ENCODE data around the gene RPS18. TPM values are rescaled to one million over a fixed set of nuclear protein-coding genes. Genes with fewer than 3 reads are reported as not detected.
"Not testable (repeated sequence)": the region's sequence is repeated elsewhere in the genome, so short reads cannot be mapped to it uniquely, and the experiment has no call there.

Gene RPS18
- total RNA-seq, 1 donor from 2014 or later = 3,212 TPM

- intact Hi-C loops (cut with micrococcal nuclease) = no loop called here
- peaks cover 4% of the 10 kb centered on the region for H3K27me3 Mint-ChIP-seq
- peaks cover 34% of the 10 kb centered on the region for H3K36me3 Mint-ChIP-seq (ENCODE audit: low read depth)
- no peaks in the 10 kb centered on the region for H3K9me3 Mint-ChIP-seq
- H3K27ac Mint-ChIP-seq = peak overlapping the region; percentile 94
- H3K4me3 Mint-ChIP-seq = peak overlapping the region; percentile 91
- H3K4me1 Mint-ChIP-seq = peaks cover 34% of the 10 kb centered on the region
- no peak for DNase-seq
Measured at GRCh38 chr6:33250731-33251130, 21.1 kb upstream of the RPS18 start.

DNA sequence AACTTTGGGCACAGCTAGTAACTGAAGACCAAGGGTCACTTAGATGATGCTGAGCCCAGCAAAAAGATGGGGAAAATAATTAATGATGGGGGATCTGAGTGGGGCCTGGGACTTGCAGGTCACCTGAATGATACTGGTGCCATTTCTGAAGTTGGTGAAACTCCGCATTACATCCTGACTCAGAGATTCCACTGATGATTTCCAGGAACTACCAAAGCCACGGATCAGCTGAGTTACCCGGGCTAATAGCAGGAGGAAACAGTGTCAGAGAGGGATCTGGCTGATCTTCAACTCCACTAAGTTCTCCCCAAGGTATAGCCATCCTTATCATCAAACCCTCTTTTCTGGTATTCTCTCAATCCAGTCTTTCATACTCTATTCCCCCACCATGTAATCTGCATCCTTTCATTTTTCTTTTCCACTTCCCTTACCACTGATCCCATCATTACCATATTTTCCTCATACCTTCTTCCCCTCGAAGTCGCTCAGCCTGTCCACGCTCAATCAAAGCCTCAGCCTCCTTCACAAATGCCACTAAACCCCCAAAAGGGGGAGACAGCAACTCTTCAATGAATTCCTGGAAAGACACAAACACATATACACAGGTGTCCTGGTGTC lies 20.4 kb upstream of the RPS18 start:
- intact Hi-C loops (cut with micrococcal nuclease) = no loop called here
- H3K27ac Mint-ChIP-seq = peak overlapping the region; percentile 55
- peaks cover 35% of the 10 kb centered on the region for H3K36me3 Mint-ChIP-seq (ENCODE audit: low read depth)
- H3K4me1 Mint-ChIP-seq = peaks cover 34% of the 10 kb centered on the region
- peaks cover 3% of the 10 kb centered on the region for H3K27me3 Mint-ChIP-seq
- no peaks in the 10 kb centered on the region for H3K9me3 Mint-ChIP-seq
- no peak for DNase-seq
- H3K4me3 Mint-ChIP-seq = peak overlapping the region; percentile 35

- Mint-ChIP-seq H3K36me3 (ENCODE audit: low read depth) (peaks cover 37% of the 10 kb centered on the region), H3K4me1 (peaks cover 34% of the 10 kb centered on the region), H3K27ac (no peak overlapping the region), H3K27me3 (no peaks in the 10 kb centered on the region), H3K4me3 (no peak overlapping the region), H3K9me3 (no peaks in the 10 kb centered on the region)
- no peak for DNase-seq
- intact Hi-C loops (cut with micrococcal nuclease) = no loop called here
Measured at GRCh38 chr6:33252759-33253158, 19.1 kb upstream of the RPS18 start.

GRCh38 chr6:33254591-33254990 lies 17.3 kb upstream of the RPS18 start:
- H3K36me3 Mint-ChIP-seq (ENCODE audit: low read depth) = peaks cover 42% of the 10 kb centered on the region

DNA sequence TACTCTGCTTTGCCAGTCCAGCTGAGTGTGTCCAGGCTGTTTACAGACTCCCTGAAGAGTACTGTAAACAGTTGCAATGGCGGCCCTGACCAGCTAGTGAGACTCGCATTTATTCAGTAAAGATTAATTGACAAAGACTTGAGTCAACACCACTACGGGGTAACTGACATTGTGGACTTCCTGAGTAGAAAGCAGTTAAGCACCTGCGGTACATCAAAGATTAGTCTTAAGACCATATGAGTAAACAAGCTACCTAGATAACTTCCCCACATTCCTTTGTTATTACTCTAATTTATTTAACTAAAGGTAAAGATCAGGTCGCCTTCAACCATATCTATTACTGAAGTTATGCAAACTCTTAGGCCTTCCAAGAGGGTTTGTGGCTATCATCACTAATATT lies 12.8 kb upstream of the RPS18 start:
- no peak overlapping the region for H3K27ac Mint-ChIP-seq
- H3K4me1 Mint-ChIP-seq = no peaks in the 10 kb centered on the region
- intact Hi-C loops (cut with micrococcal nuclease) = no loop called here
- no peaks in the 10 kb centered on the region for H3K27me3 Mint-ChIP-seq
- no peaks in the 10 kb centered on the region for H3K9me3 Mint-ChIP-seq
- H3K4me3 Mint-ChIP-seq = no peak overlapping the region
- peaks cover 46% of the 10 kb centered on the region for H3K36me3 Mint-ChIP-seq (ENCODE audit: low read depth)
- DNase-seq = no peak

More at GRCh38 chr6:33254591-33254990, 17.3 kb upstream of the RPS18 start:
- H3K4me3 Mint-ChIP-seq = no peak overlapping the region
- intact Hi-C loops (cut with micrococcal nuclease) = no loop called here
- H3K27ac Mint-ChIP-seq = no peak overlapping the region
- no peaks in the 10 kb centered on the region for H3K9me3 Mint-ChIP-seq
- no peaks in the 10 kb centered on the region for H3K27me3 Mint-ChIP-seq
- H3K4me1 Mint-ChIP-seq = peaks cover 23% of the 10 kb centered on the region
- DNase-seq = no peak

DNA sequence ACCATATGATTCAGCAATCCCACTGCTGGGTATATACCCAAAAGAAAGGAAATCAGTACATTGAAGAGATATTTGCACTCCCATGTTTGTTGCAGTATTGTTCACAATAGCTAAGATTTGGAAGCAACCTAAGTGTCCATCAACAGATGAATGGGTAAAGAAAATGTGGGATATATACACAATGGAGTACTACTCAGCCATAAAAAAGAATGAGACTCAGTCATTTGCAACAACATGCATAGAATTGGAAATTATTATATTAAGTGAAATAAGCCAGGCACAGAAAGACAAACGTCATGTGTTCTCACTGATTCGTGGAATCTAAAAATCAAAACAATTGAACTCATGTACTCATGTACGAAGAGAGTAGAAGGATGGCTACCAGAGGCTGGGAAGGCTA lies 9.4 kb upstream of the RPS18 start:
- H3K9me3 Mint-ChIP-seq; H3K27ac Mint-ChIP-seq; H3K4me3 Mint-ChIP-seq; DNase-seq; H3K4me1 Mint-ChIP-seq; intact Hi-C loops (cut with micrococcal nuclease); H3K27me3 Mint-ChIP-seq: not testable (repeated sequence)
- H3K36me3 Mint-ChIP-seq (ENCODE audit: low read depth) = peaks cover 69% of the 10 kb centered on the region

DNA sequence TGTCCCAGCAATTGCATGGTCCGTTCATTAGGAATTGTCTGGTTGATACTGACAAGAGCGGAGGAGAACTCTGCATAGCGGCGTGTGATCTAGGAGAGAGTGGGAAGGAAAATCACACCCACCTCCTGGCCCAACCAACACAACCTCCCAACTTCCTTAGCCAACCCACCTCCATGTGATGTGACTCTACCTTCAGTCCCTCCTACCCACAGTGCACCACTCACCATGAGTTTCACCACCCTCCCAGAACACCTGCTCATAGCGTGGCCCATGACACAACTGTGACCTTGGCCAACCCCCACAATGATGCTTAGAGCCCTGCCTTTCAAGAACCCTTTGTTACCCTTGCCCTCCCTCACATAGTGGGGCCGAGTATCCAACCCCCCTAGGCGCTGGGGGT lies 7.9 kb upstream of the RPS18 start:
- no peak for DNase-seq
- H3K4me3 Mint-ChIP-seq = no peak overlapping the region
- H3K9me3 Mint-ChIP-seq = no peaks in the 10 kb centered on the region
- H3K4me1 Mint-ChIP-seq = peaks cover 3% of the 10 kb centered on the region
- H3K27ac Mint-ChIP-seq = no peak overlapping the region
- intact Hi-C loops (cut with micrococcal nuclease) = no loop called here
- H3K36me3 Mint-ChIP-seq (ENCODE audit: low read depth) = peaks cover 74% of the 10 kb centered on the region
- no peaks in the 10 kb centered on the region for H3K27me3 Mint-ChIP-seq

- H3K4me1 Mint-ChIP-seq = peaks cover 48% of the 10 kb centered on the region
- peak overlapping the region; percentile 94 for H3K4me3 Mint-ChIP-seq
- DNase-seq = no peak
- peak overlapping the region; percentile 98 for H3K27ac Mint-ChIP-seq
- intact Hi-C loops (cut with micrococcal nuclease) = loop anchor here (1.0 to 10.0 kb wide), 9 partner anchors 18 to 1408 kb away; partner anchors contain the start of genes CUTA, NEU1, PFDN6 and PHF1
- no peaks in the 10 kb centered on the region for H3K9me3 Mint-ChIP-seq
- no peaks in the 10 kb centered on the region for H3K27me3 Mint-ChIP-seq
- H3K36me3 Mint-ChIP-seq (ENCODE audit: low read depth) = peaks cover 80% of the 10 kb centered on the region
Measured at GRCh38 chr6:33271117-33271467, 783 bp upstream of the RPS18 start.

DNA sequence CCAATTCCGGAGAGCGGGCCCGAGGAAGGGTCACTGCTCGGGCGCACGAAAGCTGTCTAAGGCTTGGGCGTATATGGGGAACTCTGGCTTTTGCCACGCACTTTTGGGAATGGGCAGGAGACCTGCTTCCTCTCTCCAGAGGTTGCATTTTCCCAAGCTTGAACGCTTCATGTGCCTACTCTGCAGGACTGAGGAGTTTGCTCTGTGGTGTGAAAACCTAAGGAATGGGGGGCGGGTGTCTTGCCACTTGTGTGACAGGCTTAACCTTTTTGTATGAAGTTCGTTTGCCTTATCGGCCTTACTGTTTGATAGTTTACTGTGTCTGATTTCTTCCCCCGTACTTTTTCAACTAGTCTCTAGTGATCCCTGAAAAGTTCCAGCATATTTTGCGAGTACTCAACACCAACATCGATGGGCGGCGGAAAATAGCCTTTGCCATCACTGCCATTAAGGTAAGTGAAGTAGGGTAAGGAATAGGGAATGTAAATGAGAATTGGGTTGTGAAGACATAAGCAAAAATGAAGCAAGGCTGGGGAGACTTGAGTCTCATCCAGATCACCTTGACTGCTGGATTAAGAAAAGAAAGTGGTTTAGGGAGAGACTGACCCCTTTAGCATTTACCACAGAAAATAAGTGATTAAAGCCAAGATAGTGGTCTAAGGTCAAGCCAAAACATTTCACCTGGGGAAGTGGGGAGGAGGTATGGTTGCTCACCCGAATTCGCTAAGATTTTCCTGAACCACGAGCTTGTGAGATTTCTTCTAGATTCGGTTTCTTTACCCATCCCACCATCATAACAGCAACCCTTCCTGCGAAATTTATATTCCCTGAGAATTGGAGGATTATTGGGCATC lies 627 bp downstream of the RPS18 start:
- peak overlapping the region; percentile 94 for H3K4me3 Mint-ChIP-seq
- H3K9me3 Mint-ChIP-seq = no peaks in the 10 kb centered on the region
- peaks cover 78% of the 10 kb centered on the region for H3K36me3 Mint-ChIP-seq (ENCODE audit: low read depth)
- H3K27ac Mint-ChIP-seq = peak overlapping the region; percentile 98
- H3K4me1 Mint-ChIP-seq = peaks cover 58% of the 10 kb centered on the region
- DNase-seq = no peak
- intact Hi-C loops (cut with micrococcal nuclease) = loop anchor here (10.0 kb wide), 2 partner anchors 142 to 428 kb away; partner anchors contain the start of genes CUTA, PHF1 and PSMB8
- no peaks in the 10 kb centered on the region for H3K27me3 Mint-ChIP-seq

DNA sequence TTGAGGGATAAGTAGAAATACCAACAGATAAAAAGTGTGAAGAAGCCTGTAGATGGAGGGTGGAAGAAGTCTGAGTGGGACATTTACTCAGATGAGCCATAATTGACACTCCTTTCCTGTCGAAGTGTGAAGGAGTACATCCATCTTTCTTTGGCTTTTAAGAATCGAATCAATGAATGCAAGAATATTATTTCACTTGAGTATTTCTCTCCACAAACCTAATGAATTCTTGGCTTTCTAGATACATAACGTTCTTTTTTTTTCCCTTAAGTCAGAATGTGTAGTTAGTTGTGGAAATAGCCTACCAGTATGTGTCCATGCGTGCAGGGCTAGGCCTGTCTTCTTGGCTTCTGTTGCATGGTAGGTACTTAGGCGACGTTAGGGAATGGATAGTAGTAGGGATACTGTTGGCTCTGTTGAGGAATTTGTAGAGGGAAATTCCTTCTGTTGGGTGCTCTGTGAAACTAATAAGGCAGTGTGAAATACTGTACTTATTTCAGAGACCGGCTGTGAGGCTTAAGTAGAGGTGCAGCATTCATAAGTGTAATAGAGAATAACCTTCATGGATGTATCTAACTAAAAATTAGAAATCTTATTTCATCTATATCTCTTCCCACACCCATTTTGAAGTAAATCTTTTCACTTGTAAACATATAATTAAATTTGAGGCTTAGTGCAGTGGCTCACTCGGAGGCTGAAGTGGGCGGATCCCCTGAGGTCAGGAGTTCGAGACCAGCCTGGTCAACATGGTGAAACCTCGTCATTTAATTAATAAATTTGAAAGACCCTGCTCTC lies 1.5 kb downstream of the RPS18 start:
- Mint-ChIP-seq H3K27me3 (no peaks in the 10 kb centered on the region), H3K36me3 (ENCODE audit: low read depth) (peaks cover 75% of the 10 kb centered on the region), H3K4me3 (peak overlapping the region; percentile 94), H3K27ac (peak overlapping the region; percentile 98), H3K4me1 (peaks cover 64% of the 10 kb centered on the region), H3K9me3 (no peaks in the 10 kb centered on the region)
- intact Hi-C loops (cut with micrococcal nuclease) = loop anchor here (10.0 kb wide), 2 partner anchors 141 to 429 kb away; partner anchors contain the start of genes CUTA, PHF1 and PSMB8
- DNase-seq = no peak

DNA sequence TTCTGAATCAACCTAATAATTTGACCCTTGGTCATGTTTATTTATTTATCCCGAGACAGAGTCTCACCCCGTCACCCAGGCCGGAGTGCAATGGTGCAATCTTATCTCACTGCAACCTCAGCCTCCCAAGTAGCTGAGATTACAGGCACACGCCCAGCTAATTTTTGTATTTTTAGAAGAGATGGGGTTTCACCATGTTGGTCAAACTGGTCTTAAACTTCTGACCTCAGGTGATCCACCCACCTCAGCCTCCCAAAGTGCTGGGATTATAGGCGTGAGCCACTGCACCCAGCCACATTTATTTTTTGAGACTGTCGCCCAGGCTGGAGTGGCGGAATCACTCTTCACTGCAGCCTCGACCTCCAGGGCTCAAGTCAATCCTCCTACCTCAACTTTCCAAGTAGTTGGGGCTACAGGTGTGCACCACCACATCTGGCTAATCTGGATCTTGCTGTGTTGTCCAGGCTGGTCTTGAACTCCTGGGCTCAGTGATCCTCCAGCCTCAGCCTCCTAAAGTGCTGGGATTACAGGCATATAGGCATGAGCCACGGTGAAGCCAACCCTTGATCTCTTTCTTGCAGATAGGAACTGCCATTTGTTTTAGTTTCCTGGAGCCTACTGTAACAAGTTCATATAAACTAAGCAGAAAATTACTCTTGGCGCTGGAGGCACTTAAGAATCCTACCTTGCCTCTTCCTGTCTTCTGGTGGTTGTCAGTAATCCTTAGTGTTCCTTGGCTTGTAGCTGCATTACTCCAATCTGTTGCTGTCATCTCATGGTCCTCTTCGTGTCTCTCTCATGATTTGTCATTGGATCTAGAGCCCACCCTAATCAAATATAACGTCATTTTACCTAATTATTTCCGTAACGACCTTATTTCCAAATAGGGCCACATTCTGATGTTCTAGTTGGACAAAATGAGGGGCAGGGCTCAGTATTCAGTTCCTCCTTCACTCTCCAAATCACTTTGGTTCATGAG lies 2.3 kb downstream of the RPS18 start:
- no peaks in the 10 kb centered on the region for H3K9me3 Mint-ChIP-seq
- intact Hi-C loops (cut with micrococcal nuclease) = loop anchor here (10.0 kb wide), 2 partner anchors 141 to 429 kb away; partner anchors contain the start of genes CUTA, PHF1 and PSMB8
- peak overlapping the region; percentile 94 for H3K4me3 Mint-ChIP-seq
- H3K27ac Mint-ChIP-seq = peak overlapping the region; percentile 82
- H3K4me1 Mint-ChIP-seq = peaks cover 67% of the 10 kb centered on the region
- peaks cover 74% of the 10 kb centered on the region for H3K36me3 Mint-ChIP-seq (ENCODE audit: low read depth)
- H3K27me3 Mint-ChIP-seq = no peaks in the 10 kb centered on the region
- DNase-seq = no peak

DNA sequence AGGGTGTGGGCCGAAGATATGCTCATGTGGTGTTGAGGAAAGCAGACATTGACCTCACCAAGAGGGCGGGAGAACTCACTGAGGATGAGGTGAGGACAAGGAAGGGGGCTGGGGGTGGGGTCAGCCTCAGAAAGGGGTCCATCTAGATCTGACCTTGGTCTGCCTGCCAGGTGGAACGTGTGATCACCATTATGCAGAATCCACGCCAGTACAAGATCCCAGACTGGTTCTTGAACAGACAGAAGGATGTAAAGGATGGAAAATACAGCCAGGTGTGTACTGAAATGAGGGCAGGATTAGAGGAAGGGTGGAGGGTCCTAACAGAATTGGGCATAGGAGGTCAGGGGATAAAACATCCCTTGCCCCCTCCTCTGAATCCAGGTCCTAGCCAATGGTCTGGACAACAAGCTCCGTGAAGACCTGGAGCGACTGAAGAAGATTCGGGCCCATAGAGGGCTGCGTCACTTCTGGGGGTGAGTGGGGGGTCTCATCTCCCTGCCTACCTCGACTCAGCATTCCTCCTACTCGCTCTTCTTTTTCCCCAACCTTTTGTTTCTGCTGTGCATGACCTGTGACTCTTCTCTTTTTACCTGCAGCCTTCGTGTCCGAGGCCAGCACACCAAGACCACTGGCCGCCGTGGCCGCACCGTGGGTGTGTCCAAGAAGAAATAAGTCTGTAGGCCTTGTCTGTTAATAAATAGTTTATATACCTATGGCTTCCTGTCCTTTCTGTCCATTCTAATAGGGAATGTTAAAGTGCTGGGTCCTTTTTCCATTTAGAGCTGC lies 4.1 kb downstream of the RPS18 start:
- Mint-ChIP-seq H3K4me1 (peaks cover 61% of the 10 kb centered on the region), H3K36me3 (ENCODE audit: low read depth) (peaks cover 76% of the 10 kb centered on the region)
- intact Hi-C loops (cut with micrococcal nuclease) = loop anchor here (10.0 kb wide), 2 partner anchors 139 to 431 kb away; partner anchors contain the start of genes CUTA, PHF1 and PSMB8

More for the DNA sequence above, 4.1 kb downstream of the RPS18 start:
- H3K27ac Mint-ChIP-seq = peak overlapping the region; percentile 87
- H3K27me3 Mint-ChIP-seq, DNase-seq, H3K9me3 Mint-ChIP-seq: not testable (repeated sequence)
- H3K4me3 Mint-ChIP-seq = peak overlapping the region; percentile 94

Data from activated CD4-positive, alpha-beta T cell treated with anti-CD3 and anti-CD28 coated beads, Interleukin-2, amount 10 ng/mL, durations not matched to agents 24 days and 14 days (primary cell).